HEK293T (cell line): Measurements from ENCODE around the gene SPAG7.

Experiments used
- BHLHE40 ChIP-seq: fragments of 450-650 bp; IDR thresholded peaks from 2 replicates; pipeline ENCODE4 v1.6.1; 2016; ENCODE audit warnings: mild to moderate bottlenecking, moderate library complexity, borderline replicate concordance
- FOXA1 ChIP-seq: fragments of 450-650 bp; IDR thresholded peaks from 2 replicates; pipeline ENCODE4 v1.6.1; 2016; ENCODE audit warnings: mild to moderate bottlenecking
- FOXK2 ChIP-seq: fragments of 450-650 bp; IDR thresholded peaks from 2 replicates; pipeline ENCODE4 v1.6.1; 2016; ENCODE audit warnings: mild to moderate bottlenecking
- FOXM1 ChIP-seq: fragments of 450-650 bp; IDR thresholded peaks from 2 replicates; pipeline ENCODE4 v1.6.1; 2017; ENCODE audit warnings: mild to moderate bottlenecking, borderline replicate concordance
- HDGF ChIP-seq: fragments of 450-650 bp; IDR thresholded peaks from 2 replicates; pipeline ENCODE4 v1.6.1; 2017; ENCODE audit warnings: antibody characterized with exemption, borderline replicate concordance
- L3MBTL2 ChIP-seq: fragments of 450-650 bp; conservative IDR thresholded peaks from 2 replicates; pipeline ENCODE4 v1.6.1; 2016; ENCODE audit warnings: mild to moderate bottlenecking
- SP1 ChIP-seq: fragments of 450-650 bp; IDR thresholded peaks from 2 replicates; pipeline ENCODE4 v1.6.1; 2017
- TARDBP ChIP-seq: fragments of 450-650 bp; IDR thresholded peaks from 2 replicates; pipeline ENCODE4 v1.6.1; 2016

DNA sequence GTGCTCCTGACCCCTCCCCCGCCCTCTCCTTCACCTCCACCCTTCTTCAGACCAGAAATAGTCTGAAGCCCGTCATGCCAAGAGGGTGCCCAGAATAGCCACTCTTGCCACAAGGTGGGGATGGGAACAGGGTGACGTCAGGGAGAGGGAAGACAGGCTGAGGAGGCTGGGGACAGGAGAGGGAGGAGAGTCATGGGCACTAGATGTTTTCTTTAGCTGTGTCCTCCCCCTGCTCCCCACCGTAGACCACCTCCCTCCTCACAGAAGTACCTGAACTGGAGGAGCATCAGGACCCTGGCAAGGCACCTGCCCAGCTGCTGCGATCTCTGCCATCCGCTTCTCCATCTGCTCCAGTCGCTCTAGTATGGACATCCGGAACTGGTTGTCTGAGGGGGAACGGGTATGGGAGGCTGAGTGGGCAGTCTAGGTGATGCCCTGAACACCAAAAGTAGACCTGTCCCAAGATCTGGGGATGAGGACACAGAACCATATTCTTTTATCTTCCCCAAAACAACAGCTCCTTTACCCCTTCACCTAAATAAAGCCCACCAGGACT, 6.6 kb upstream of the SPAG7 start:
- TF ChIP-seq BHLHE40: no peak
- no peak for TF ChIP-seq TARDBP
- no peak for TF ChIP-seq HDGF
- no peak for TF ChIP-seq FOXK2
- no peak for TF ChIP-seq SP1
- no peak for TF ChIP-seq FOXA1
- no peak for TF ChIP-seq FOXM1
- TF ChIP-seq L3MBTL2: no peak
